HepG2 (cell line): ENCODE results near the gene BEGAIN. TPM values are rescaled to one million over a fixed set of nuclear protein-coding genes. Genes with fewer than 3 reads are reported as not detected.

Experiments
- ATAC-seq: fragments of 200-7000 bp; cut with Tn5 transposase; 3 replicates; pipeline ENCODE4 v1.9.1; 2020; ENCODE audit warnings: mild to moderate bottlenecking, moderate library complexity
- BruUV-seq: library from RNA; stranded (reverse); fragments of 400-500 nt; replicated peaks from 2 replicates; lab custom pipeline; 2021; lab: Mats Ljungman, UMichigan
- CTCF ChIA-PET: fragments of 300-600 bp; formaldehyde crosslinking; extraction: SDS; loops from one replicate; lab custom pipeline; 2021; ENCODE audit warnings: low total read pairs, inconsistent platforms, low intra/inter-chr PET ratio; lab: Yijun Ruan, JAX
- POLR2A ChIA-PET: fragments of 350-600 bp; sonication (Branson Sonifier 250); formaldehyde crosslinking; loops from one replicate; lab custom pipeline; 2020; ENCODE audit warnings: antibody characterized with exemption, inconsistent platforms; lab: Yijun Ruan, JAX
- DNase-seq: peaks from one replicate; pipeline ENCODE4 v3.0.0-alpha.2; 2015; ENCODE audit warnings: low spot score
- FAIRE-seq: peaks from 3 replicates; lab custom pipeline; 2011; peaks lifted over from hg19 to GRCh38; lab: Jason Lieb, UNC
- H2AFZ ChIP-seq: one replicate; pipeline ENCODE4 v1.6.1; 2011; ENCODE audit warnings: low read length, inconsistent platforms
- H3K27ac ChIP-seq: fragments of 300-600 bp; 3 replicates; pipeline ENCODE4 v1.8.0; 2011; ENCODE audit warnings: mixed run types, mild to moderate bottlenecking, mixed read lengths, low read length, inconsistent platforms; ENCODE audit not compliant: insufficient read depth; ENCODE audit errors: extremely low read length
- H3K27me3 ChIP-seq, 2 experiments: fragments of 200-600 bp in 1 of 2; 2 replicates in 1 of 2; 3 replicates in 1 of 2; pipeline versions ENCODE4 v1.6.0 to v1.8.0; 2011; ENCODE audit warnings: low read length in 2 of 2, mild to moderate bottlenecking in 2 of 2, moderate library complexity in 2 of 2, inconsistent platforms in 1 of 2; ENCODE audit not compliant: insufficient read depth in 2 of 2, control insufficient read depth in 1 of 2
- H3K36me3 ChIP-seq, 2 experiments: fragments of 200-600 bp in 1 of 2; replicated peaks in 1 of 2; 2 replicates in 1 of 2; 3 replicates in 1 of 2; pipeline versions ENCODE4 v1.5.1 to v1.8.0; 2011; ENCODE audit warnings: low read length in 2 of 2, inconsistent platforms in 1 of 2; ENCODE audit not compliant: insufficient read depth in 2 of 2, control insufficient read depth in 1 of 2
- H3K4me1 ChIP-seq: 2 replicates; pipeline ENCODE4 v1.5.1; 2012; ENCODE audit warnings: low read length, inconsistent platforms; ENCODE audit not compliant: insufficient read depth
- H3K4me2 ChIP-seq: 2 replicates; pipeline ENCODE4 v1.6.0; 2011; ENCODE audit warnings: low read depth, low read length, inconsistent platforms
- H3K4me3 ChIP-seq, 3 experiments: fragments of 200-600 bp in 1 of 3; sonication (generic), shearing (Covaris generic) in 1 of 3; replicated peaks in 1 of 3; 2 replicates each; pipeline ENCODE4 v1.5.1; 2011 to 2016; ENCODE audit warnings: low read length in 3 of 3, inconsistent platforms in 2 of 3, low read depth in 2 of 3, mild to moderate bottlenecking in 2 of 3, control low read depth in 1 of 3, mixed read lengths in 1 of 3; ENCODE audit not compliant: insufficient read depth in 1 of 3
- H3K79me2 ChIP-seq: one replicate; pipeline ENCODE4 v1.6.1; 2011; ENCODE audit warnings: low read length, inconsistent platforms; ENCODE audit not compliant: insufficient read depth
- H3K9ac ChIP-seq: 2 replicates; pipeline ENCODE4 v1.6.0; 2011; ENCODE audit warnings: mild to moderate bottlenecking, low read depth, low read length, inconsistent platforms; ENCODE audit not compliant: insufficient read depth
- H3K9me3 ChIP-seq: 2 replicates; pipeline ENCODE4 v1.5.1; 2012; ENCODE audit warnings: mild to moderate bottlenecking, low read length
- H4K20me1 ChIP-seq: 2 replicates; pipeline ENCODE4 v1.6.0; 2011; ENCODE audit warnings: inconsistent platforms, mild to moderate bottlenecking, low read length, moderate library complexity; ENCODE audit not compliant: insufficient read depth
- ADNP ChIP-seq: sonication (generic); formaldehyde crosslinking; IDR thresholded peaks from 2 replicates; pipeline ENCODE4 v1.4.0; 2020; ENCODE audit warnings: missing genetic modification reagents
- DMTF1 ChIP-seq: sonication (generic); formaldehyde crosslinking; IDR thresholded peaks from 2 replicates; pipeline ENCODE4 v1.4.0; 2020; ENCODE audit warnings: mild to moderate bottlenecking, missing genetic modification reagents
- FOXP1 ChIP-seq, 2 experiments: fragments of 450-650 bp in 1 of 2; IDR thresholded peaks; 2 replicates each; pipeline ENCODE4 v1.6.1; 2017 to 2018; ENCODE audit warnings: antibody characterized with exemption in 1 of 2
- GFI1 ChIP-seq: sonication (generic); formaldehyde crosslinking; IDR thresholded peaks from 2 replicates; pipeline ENCODE4 v1.5.0; 2020; ENCODE audit warnings: missing genetic modification reagents, mild to moderate bottlenecking, borderline replicate concordance
- NR1H2 ChIP-seq: sonication (generic); formaldehyde crosslinking; IDR thresholded peaks from 2 replicates; pipeline ENCODE4 v1.8.1; 2022; ENCODE audit warnings: low read depth, missing genetic modification reagents, borderline replicate concordance
- NR2C2 ChIP-seq: sonication (generic); formaldehyde crosslinking; IDR thresholded peaks from 2 replicates; pipeline ENCODE4 v1.4.0; 2020; ENCODE audit warnings: missing genetic modification reagents, mild to moderate bottlenecking, moderate library complexity, borderline replicate concordance
- PRDM10 ChIP-seq: sonication (generic); formaldehyde crosslinking; IDR thresholded peaks from 2 replicates; pipeline ENCODE4 v1.4.0; 2020; ENCODE audit warnings: low read depth, missing genetic modification reagents
- RAD51 ChIP-seq: fragments of 450-650 bp; IDR thresholded peaks from 2 replicates; pipeline ENCODE4 v1.6.1; 2016; ENCODE audit warnings: borderline replicate concordance
- TEAD2 ChIP-seq: sonication (generic); formaldehyde crosslinking; IDR thresholded peaks from 2 replicates; pipeline ENCODE4 v1.9.0; 2021; ENCODE audit warnings: missing genetic modification reagents
- THAP8 ChIP-seq: sonication (generic); formaldehyde crosslinking; IDR thresholded peaks from 2 replicates; pipeline ENCODE4 v1.5.1; 2020; ENCODE audit warnings: missing genetic modification reagents, mild to moderate bottlenecking, borderline replicate concordance
- ZIK1 ChIP-seq: sonication (generic); formaldehyde crosslinking; IDR thresholded peaks from 2 replicates; pipeline ENCODE4 v1.5.0; 2020; ENCODE audit warnings: mild to moderate bottlenecking, low read depth, missing genetic modification reagents, borderline replicate concordance
- ZNF431 ChIP-seq: sonication (generic); formaldehyde crosslinking; IDR thresholded peaks from 2 replicates; pipeline ENCODE4 v1.9.0; 2022; ENCODE audit warnings: missing genetic modification reagents, low read depth, mild to moderate bottlenecking, borderline replicate concordance
- ZNF512 ChIP-seq: sonication (generic); formaldehyde crosslinking; IDR thresholded peaks from 2 replicates; pipeline ENCODE4 v1.4.0; 2020; ENCODE audit warnings: mild to moderate bottlenecking, missing genetic modification reagents
- ZNF597 ChIP-seq: sonication (generic); formaldehyde crosslinking; IDR thresholded peaks from 2 replicates; pipeline ENCODE4 v1.5.0; 2020; ENCODE audit warnings: missing genetic modification reagents
- WGBS: methylation state at CpG from one replicate; pipeline ENCODE4 v1.1.6; 2017; ENCODE audit warnings: low lambda C conversion rate; 5-methylcytosine and 5-hydroxymethylcytosine counted together
- in situ Hi-C: cut with HindIII; loops from 2 replicates; pipeline ENCODE4 v1.10.0; 2017; ENCODE audit warnings: low pct_unique_long_range_greater_than_20kb; ENCODE audit not compliant: extremely low pct_ligation_motif_present
- intact Hi-C: fragments of 100-400 bp; cut with micrococcal nuclease; formaldehyde crosslinking; loops from one replicate; pipeline ENCODE4 v1.10.0; 2022; ENCODE audit not compliant: unreplicated experiment
- polyA plus RNA-seq, 8 experiments: library from polyadenylated mRNA; depleted of rRNA in 3 of 8; stranded (reverse) in 7 of 8; unstranded in 1 of 8; fragments of >200 nt; fragmentation: Illumina TruSeq in 4 of 8; extraction: Trizol in 4 of 8; gene quantifications; 2 replicates each; pipeline versions ENCODE4 v1.2.1 to v1.2.3, GENCODE V29; 2011 to 2016; ENCODE audit warnings: low read depth in 4 of 8, missing spikeins in 1 of 8, mixed read lengths in 1 of 8; ENCODE audit not compliant: insufficient read depth in 1 of 8
- total RNA-seq, 5 experiments: library from RNA; depleted of rRNA; stranded (reverse); fragments of >200 nt; fragmentation: Illumina TruSeq; extraction: Trizol; gene quantifications; 2 replicates each; pipeline ENCODE4 v1.2.3, GENCODE V29; 2016; ENCODE audit warnings: low read depth in 1 of 5

Gene BEGAIN
- total and polyA plus RNA-seq, 2 of the 13 experiments (the other 11 are each of a cell fraction or from before 2014, with no cell fraction given), result not detected

GRCh38 chr14:100623961-100624360, 36.7 kb upstream of the BEGAIN start:
- peaks cover 7 to 65% of the 10 kb centered on the region in 2 experiments for H3K27me3 ChIP-seq
- FAIRE-seq (no peak), DNase-seq (no peak), ATAC-seq (no peak)
- H3K79me2 ChIP-seq, result no peaks in the 10 kb centered on the region
- H3K4me2 ChIP-seq, result no peak overlapping the region
- POLR2A ChIA-PET, result no interaction called here
- no peaks in the 10 kb centered on the region for H4K20me1 ChIP-seq
- intact Hi-C loops (no loop called here), in situ Hi-C loops (no loop called here)
- H3K9me3 ChIP-seq, result no peaks in the 10 kb centered on the region
- H2AFZ ChIP-seq, result no peak overlapping the region
- H3K9ac ChIP-seq, result no peak overlapping the region
- CTCF ChIA-PET, result no interaction called here
- no TSS peak for BruUV-seq
- WGBS, result 16% methylated on average over 7 of the region's 8 CpGs
- H3K36me3 ChIP-seq, result no peaks in the 10 kb centered on the region
- H3K4me1 ChIP-seq, result no peaks in the 10 kb centered on the region; the same call in 1 of the 2 replicates
- TF ChIP-seq ZNF597 (CRISPR knock-in tag), result no peak
- no peak for TF ChIP-seq NR1H2 (CRISPR knock-in tag)
- TF ChIP-seq ZNF431 (CRISPR knock-in tag), result no peak
- no peak for TF ChIP-seq ADNP (CRISPR knock-in tag)
- no peak for TF ChIP-seq ZNF512
- no peak for TF ChIP-seq ZIK1
- no peak for TF ChIP-seq FOXP1 (IDR thresholded peaks at IDR 0.05)
- no peak for TF ChIP-seq FOXP1 (CRISPR knock-in tag; IDR thresholded peaks at IDR 0.05)
- no peak for TF ChIP-seq PRDM10 (CRISPR knock-in tag)
- TF ChIP-seq NR2C2 (CRISPR knock-in tag), result no peak
- no peak for TF ChIP-seq DMTF1
- TF ChIP-seq THAP8, result no peak
- TF ChIP-seq RAD51, result no peak
- TF ChIP-seq GFI1, result no peak
- no peak for TF ChIP-seq TEAD2 (CRISPR knock-in tag)
- no peak overlapping the region for H3K4me3 ChIP-seq
- no peak overlapping the region for H3K27ac ChIP-seq
